ENCODE measurements around the gene SHISAL1.

Gene SHISAL1

DNA sequence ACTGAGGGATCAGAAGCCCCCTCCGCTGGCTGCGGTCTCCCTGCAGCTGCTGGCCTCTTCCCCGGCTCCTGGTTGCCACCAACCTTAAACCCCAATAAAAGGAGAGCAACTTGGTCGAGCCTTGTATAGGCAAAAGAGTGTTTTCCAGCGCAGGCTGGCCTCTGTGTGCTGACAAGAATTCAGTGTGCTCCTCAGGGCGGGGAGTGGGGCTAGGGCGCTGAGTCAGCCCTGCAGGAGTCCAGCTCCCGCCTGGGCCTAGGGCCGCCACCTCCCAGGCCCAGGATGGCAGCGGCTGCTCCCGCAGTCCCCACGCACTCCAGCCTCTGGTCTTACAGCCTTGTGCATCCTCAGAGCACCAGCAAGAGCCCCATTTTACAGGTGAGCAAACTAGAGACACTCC lies at the start of gene SHISAL1:
Gene SHISAL1 (minus strand): TSS at position 186 of the 400 bp plus-strand sequence. CDS start 12,006 bp downstream, outside the sequence.
- Histone ChIP-seq H2AFZ (ENCODE audit: low read length) (no peak within 1 kb of the TSS), H3K9me3 (replicated peaks; ENCODE audit: insufficient read depth, low read length) (no peaks in the 10 kb centered on the region), H3K4me2 (ENCODE audit: low read depth, low read length) (no peak within 1 kb of the TSS), H3K27me3 (replicated peaks; ENCODE audit: insufficient read depth, low read length) (peaks cover 96% of the 10 kb centered on the region), H3K79me2 (ENCODE audit: low read length) (no peaks in the 10 kb centered on the region), H3K27ac (ENCODE audit: low read length) (no peak within 1 kb of the TSS), H4K20me1 (ENCODE audit: insufficient read depth, low read length) (no peaks in the 10 kb centered on the region), H3K9me2 (replicated peaks; ENCODE audit: insufficient read depth, low read length) (no peaks in the 10 kb centered on the region), H3K4me1 (ENCODE audit: low read length) (no peaks in the 10 kb centered on the region), H3F3A (ENCODE audit: insufficient read depth, low read length) (no peaks in the 10 kb centered on the region), H3K36me3 (replicated peaks; ENCODE audit: insufficient read depth, low read length) (no peaks in the 10 kb centered on the region), H3K4me3 (ENCODE audit: low read length) (no peak within 1 kb of the TSS), H3K9ac (ENCODE audit: low read length) (no peak within 1 kb of the TSS)
- DNase-seq, result no peak
- TF ChIP-seq EZH2 (optimal IDR thresholded peaks at IDR 0.05; ENCODE audit: low read depth, low read length), result no peak
- TF ChIP-seq EZH2phosphoT487 (IDR thresholded peaks at IDR 0.05; ENCODE audit: low read length), result no peak
- TF ChIP-seq CTCF (IDR thresholded peaks at IDR 0.05; ENCODE audit: low read length), result no peak

DNA sequence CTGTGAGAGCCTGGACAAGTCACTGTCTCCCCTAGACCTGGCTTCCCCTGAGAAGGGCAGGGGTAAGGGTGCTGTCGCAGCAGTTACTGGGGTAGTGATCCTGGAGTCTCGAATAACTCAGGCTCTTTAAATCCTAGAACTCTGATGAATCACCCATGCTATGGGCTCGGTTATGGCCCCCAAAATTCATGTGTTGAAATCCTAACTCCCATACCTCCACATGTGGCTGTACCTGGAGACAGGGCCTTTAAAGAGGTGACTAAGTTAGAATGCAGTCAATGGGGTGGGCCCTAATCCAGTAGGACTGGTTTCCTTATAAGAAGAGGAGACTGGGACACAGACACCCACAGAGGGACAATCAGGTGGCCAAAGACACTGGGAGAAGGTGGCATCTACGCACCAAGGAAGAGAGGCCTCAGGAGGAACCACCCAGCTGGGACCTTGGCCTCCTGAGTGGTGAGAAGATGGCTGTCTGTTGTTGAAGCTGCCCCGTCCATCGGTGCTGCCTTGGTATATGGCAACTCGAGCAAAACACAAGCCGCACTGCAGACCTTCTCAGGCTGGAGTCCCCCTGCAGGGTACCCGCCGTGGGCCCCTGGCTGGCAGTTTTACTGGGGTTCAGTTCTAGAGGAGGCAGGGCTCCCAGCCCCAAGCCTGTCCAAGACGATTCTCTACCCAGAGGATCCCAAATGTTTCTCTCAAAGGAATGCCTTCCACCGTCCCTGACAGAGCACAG lies 48.8 kb upstream of the SHISAL1 start:
- no peak overlapping the region for H3K27ac ChIP-seq (ENCODE audit: low read length)
- H3K4me2 ChIP-seq (ENCODE audit: low read depth, low read length), result no peak overlapping the region
- no peak for DNase-seq

DNA sequence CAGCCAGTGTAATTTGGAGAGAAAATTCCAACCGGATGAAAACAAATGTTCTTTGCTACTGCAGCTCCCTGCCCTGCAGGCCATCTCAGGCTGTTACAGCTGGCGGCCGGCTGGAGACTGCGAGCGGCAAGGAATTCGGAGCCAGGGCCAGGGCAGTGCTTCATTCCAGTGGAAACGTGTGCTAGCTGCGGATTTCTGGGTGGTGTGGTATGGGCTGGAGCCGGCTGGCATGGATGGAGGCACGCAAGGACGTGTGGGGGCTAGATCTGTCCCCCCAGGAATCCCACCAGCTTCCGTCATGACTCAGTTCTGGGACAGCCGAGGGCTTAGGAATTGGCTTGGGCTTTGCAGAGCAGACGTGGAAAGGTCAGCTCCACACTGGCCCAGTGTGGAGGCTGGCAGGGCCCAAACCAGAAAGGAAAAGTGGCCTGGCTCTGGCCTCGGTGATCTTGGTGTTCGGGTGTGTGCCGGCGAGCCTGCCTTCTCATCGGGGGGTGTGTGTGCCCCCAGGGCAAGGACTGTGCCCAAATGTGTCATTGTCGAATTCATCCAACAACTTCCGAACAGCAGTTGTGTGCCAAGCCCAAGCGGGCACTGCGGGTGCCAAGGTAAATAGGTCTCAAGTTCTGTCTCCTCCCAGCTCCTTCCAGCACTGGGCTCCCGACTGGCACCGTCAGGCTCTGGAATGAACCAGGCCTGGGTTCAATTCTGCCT lies 48.1 kb upstream of the SHISAL1 start:
- H3K9me2 ChIP-seq (replicated peaks; ENCODE audit: insufficient read depth, low read length), result no peaks in the 10 kb centered on the region
- TF ChIP-seq EZH2phosphoT487 (IDR thresholded peaks at IDR 0.05; ENCODE audit: low read length) (no peak), CTCF (IDR thresholded peaks at IDR 0.05; ENCODE audit: low read length) (no peak), EZH2 (optimal IDR thresholded peaks at IDR 0.05; ENCODE audit: low read depth, low read length) (no peak)
- no peak overlapping the region for H3K4me3 ChIP-seq (ENCODE audit: low read length)
- no peaks in the 10 kb centered on the region for H3F3A ChIP-seq (ENCODE audit: insufficient read depth, low read length)
- DNase-seq, result no peak
- H2AFZ ChIP-seq (ENCODE audit: low read length), result no peak overlapping the region
- no peaks in the 10 kb centered on the region for H3K9me3 ChIP-seq (replicated peaks; ENCODE audit: insufficient read depth, low read length)
- H3K4me1 ChIP-seq (ENCODE audit: low read length), result no peaks in the 10 kb centered on the region
- H3K36me3 ChIP-seq (replicated peaks; ENCODE audit: insufficient read depth, low read length), result no peaks in the 10 kb centered on the region
- H4K20me1 ChIP-seq (ENCODE audit: insufficient read depth, low read length), result 0 out of 2 replicates have a peak, but pooled peaks cover 2% of the 10 kb centered on the region
- no peak overlapping the region for H3K27ac ChIP-seq (ENCODE audit: low read length)
- no peaks in the 10 kb centered on the region for H3K79me2 ChIP-seq (ENCODE audit: low read length)
- peaks cover 96% of the 10 kb centered on the region for H3K27me3 ChIP-seq (replicated peaks; ENCODE audit: insufficient read depth, low read length)
- no peak overlapping the region for H3K9ac ChIP-seq (ENCODE audit: low read length)
- no peak overlapping the region for H3K4me2 ChIP-seq (ENCODE audit: low read depth, low read length)

More for the DNA sequence above, 48.8 kb upstream of the SHISAL1 start:
- Histone ChIP-seq H3K4me3 (ENCODE audit: low read length) (no peak overlapping the region), H3K79me2 (ENCODE audit: low read length) (no peaks in the 10 kb centered on the region), H3K36me3 (replicated peaks; ENCODE audit: insufficient read depth, low read length) (no peaks in the 10 kb centered on the region), H3K9me3 (replicated peaks; ENCODE audit: insufficient read depth, low read length) (no peaks in the 10 kb centered on the region), H2AFZ (ENCODE audit: low read length) (no peak overlapping the region), H3F3A (ENCODE audit: insufficient read depth, low read length) (no peaks in the 10 kb centered on the region), H3K9me2 (replicated peaks; ENCODE audit: insufficient read depth, low read length) (no peaks in the 10 kb centered on the region), H3K4me1 (ENCODE audit: low read length) (no peaks in the 10 kb centered on the region), H3K27me3 (replicated peaks; ENCODE audit: insufficient read depth, low read length) (peaks cover 96% of the 10 kb centered on the region), H3K9ac (ENCODE audit: low read length) (no peak overlapping the region), H4K20me1 (ENCODE audit: insufficient read depth, low read length) (0 out of 2 replicates have a peak, but pooled peaks cover 2% of the 10 kb centered on the region)
- no peak for TF ChIP-seq CTCF (IDR thresholded peaks at IDR 0.05; ENCODE audit: low read length)
- TF ChIP-seq EZH2 (optimal IDR thresholded peaks at IDR 0.05; ENCODE audit: low read depth, low read length), result no peak
- no peak for TF ChIP-seq EZH2phosphoT487 (IDR thresholded peaks at IDR 0.05; ENCODE audit: low read length)
